SK-N-SH treated with all-trans-retinoic acid at 6 μM for 48 hours (cell line): ENCODE results near the gene UNC45A.
A peak's percentile ranks its signal among the peaks of the same experiment; 100 is the strongest.

Source experiments
- ATAC-seq: fragments of 200-7000 bp; cut with Tn5 transposase; 3 replicates; pipeline ENCODE4 v1.9.1; 2020; ENCODE audit warnings: mild to moderate bottlenecking, moderate library complexity
- BACH2 ChIP-seq: fragments of 250-450 bp; sonication (Bioruptor Pico); IDR thresholded peaks from 2 replicates; pipeline ENCODE4 v1.9.0; 2021; ENCODE audit warnings: mild to moderate bottlenecking, borderline replicate concordance
- CSDC2 ChIP-seq: fragments of 250-450 bp; sonication (Bioruptor Pico); IDR thresholded peaks from 2 replicates; pipeline ENCODE4 v1.5.0; 2020; ENCODE audit warnings: mild to moderate bottlenecking, moderate library complexity
- ESRRG ChIP-seq: fragments of 250-450 bp; sonication (Bioruptor Pico); IDR thresholded peaks from 2 replicates; pipeline ENCODE4 v1.6.1; 2021; ENCODE audit warnings: mild to moderate bottlenecking
- GLIS3 ChIP-seq: fragments of 250-450 bp; sonication (Bioruptor Pico); IDR thresholded peaks from 2 replicates; pipeline ENCODE4 v1.5.0; 2020; ENCODE audit warnings: mild to moderate bottlenecking, moderate library complexity
- OSR1 ChIP-seq: fragments of 250-450 bp; sonication (Bioruptor Pico); IDR thresholded peaks from 2 replicates; pipeline ENCODE4 v1.8.0; 2022; ENCODE audit warnings: moderate library complexity, mild to moderate bottlenecking, inconsistent platforms
- PPARA ChIP-seq: fragments of 250-450 bp; sonication (Bioruptor Pico); IDR thresholded peaks from 2 replicates; pipeline ENCODE4 v1.5.0; 2020; ENCODE audit warnings: mild to moderate bottlenecking, borderline replicate concordance
- SNAI2 ChIP-seq: fragments of 250-450 bp; sonication (Bioruptor Pico); IDR thresholded peaks from 2 replicates; pipeline ENCODE4 v1.5.0; 2020; ENCODE audit warnings: mild to moderate bottlenecking, moderate library complexity
- TCF4 ChIP-seq: fragments of 250-450 bp; sonication (Bioruptor Pico); IDR thresholded peaks from 2 replicates; pipeline ENCODE4 v1.8.0; 2021; ENCODE audit warnings: mild to moderate bottlenecking, moderate library complexity, borderline replicate concordance
- TOX ChIP-seq: fragments of 250-450 bp; sonication (Bioruptor Pico); IDR thresholded peaks from 2 replicates; pipeline ENCODE4 v1.8.0; 2021; ENCODE audit warnings: mild to moderate bottlenecking, moderate library complexity, borderline replicate concordance
- ZC3H10 ChIP-seq: fragments of 250-450 bp; sonication (Bioruptor Pico); IDR thresholded peaks from 2 replicates; pipeline ENCODE4 v1.5.1; 2021; ENCODE audit warnings: mild to moderate bottlenecking, moderate library complexity
- ZFP30 ChIP-seq: fragments of 450-650 bp; formaldehyde crosslinking; IDR thresholded peaks from 2 replicates; pipeline ENCODE4 v1.5.0; 2022; ENCODE audit warnings: mild to moderate bottlenecking, moderate library complexity
- ZNF565 ChIP-seq: fragments of 450-650 bp; formaldehyde crosslinking; conservative IDR thresholded peaks from 2 replicates; pipeline ENCODE4 v1.5.0; 2020; ENCODE audit warnings: low read depth, mild to moderate bottlenecking, moderate library complexity
- TF ChIP-seq, protein P1 (sequence below): fragments of 250-450 bp; sonication (Bioruptor Pico); IDR thresholded peaks from 2 replicates; pipeline ENCODE4 v1.8.0; 2020; ENCODE audit warnings: mild to moderate bottlenecking, moderate library complexity, borderline replicate concordance
- TF ChIP-seq, protein P2 (sequence below): fragments of 250-450 bp; sonication (Bioruptor Pico); IDR thresholded peaks from 2 replicates; pipeline ENCODE4 v1.5.1; 2021; ENCODE audit warnings: mild to moderate bottlenecking, moderate library complexity
- TF ChIP-seq, protein P3 (sequence below): fragments of 250-450 bp; sonication (Bioruptor Pico); IDR thresholded peaks from 2 replicates; pipeline ENCODE4 v1.5.1; 2020; ENCODE audit warnings: low read depth, mild to moderate bottlenecking, moderate library complexity
- TF ChIP-seq, protein P4 (sequence below): fragments of 250-450 bp; sonication (Bioruptor Pico); IDR thresholded peaks from 2 replicates; pipeline ENCODE4 v1.8.0; 2021; ENCODE audit warnings: low read depth, mild to moderate bottlenecking, moderate library complexity, borderline replicate concordance
- TF ChIP-seq, protein P5 (sequence below): fragments of 250-450 bp; sonication (Bioruptor Pico); IDR thresholded peaks from 2 replicates; pipeline ENCODE4 v1.5.0; 2020; ENCODE audit warnings: mild to moderate bottlenecking, moderate library complexity

UNC45A gene

DNA sequence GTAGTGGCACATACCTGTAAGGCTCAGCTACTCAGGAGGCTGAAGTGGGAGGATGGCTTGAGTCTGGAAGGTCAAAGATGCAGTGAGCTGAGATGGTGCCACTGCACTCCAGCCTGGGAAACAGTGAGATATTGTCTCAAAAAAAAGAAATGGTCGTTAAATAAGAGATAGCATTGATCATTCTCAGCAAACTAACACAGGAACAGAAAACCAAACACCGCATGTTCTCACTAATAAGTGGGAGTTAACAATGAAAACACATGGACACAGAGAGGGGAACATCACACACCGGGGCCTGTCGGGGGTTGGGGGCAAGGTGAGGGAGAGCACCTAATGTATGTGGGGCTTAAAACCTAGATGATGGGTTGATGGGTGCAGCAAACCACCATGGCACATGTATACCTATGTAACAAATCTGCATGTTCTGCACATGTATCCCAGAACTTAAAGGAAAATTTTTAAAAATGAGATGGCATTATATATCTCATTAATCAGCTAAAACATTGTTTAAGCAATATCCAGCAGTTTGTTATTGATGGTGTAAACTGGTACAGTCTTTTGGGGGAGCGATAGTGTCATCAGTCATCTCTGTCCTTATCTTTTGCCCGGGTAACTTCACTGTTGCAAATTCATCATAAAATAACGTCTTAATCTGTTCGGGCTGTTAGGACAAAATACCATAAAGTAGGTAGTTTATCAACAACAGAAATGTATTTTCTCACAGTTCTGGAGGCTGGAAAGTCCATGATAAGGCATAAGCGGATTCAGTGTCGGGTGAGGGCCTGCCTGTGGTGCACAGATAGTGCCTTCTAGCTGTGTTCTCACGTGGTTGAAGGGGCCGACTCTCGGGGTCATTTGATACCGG lies 33.7 kb upstream of the UNC45A start:
- 0 out of 3 replicates have a peak, but pooled peaks have one; percentile 2 for ATAC-seq

DNA sequence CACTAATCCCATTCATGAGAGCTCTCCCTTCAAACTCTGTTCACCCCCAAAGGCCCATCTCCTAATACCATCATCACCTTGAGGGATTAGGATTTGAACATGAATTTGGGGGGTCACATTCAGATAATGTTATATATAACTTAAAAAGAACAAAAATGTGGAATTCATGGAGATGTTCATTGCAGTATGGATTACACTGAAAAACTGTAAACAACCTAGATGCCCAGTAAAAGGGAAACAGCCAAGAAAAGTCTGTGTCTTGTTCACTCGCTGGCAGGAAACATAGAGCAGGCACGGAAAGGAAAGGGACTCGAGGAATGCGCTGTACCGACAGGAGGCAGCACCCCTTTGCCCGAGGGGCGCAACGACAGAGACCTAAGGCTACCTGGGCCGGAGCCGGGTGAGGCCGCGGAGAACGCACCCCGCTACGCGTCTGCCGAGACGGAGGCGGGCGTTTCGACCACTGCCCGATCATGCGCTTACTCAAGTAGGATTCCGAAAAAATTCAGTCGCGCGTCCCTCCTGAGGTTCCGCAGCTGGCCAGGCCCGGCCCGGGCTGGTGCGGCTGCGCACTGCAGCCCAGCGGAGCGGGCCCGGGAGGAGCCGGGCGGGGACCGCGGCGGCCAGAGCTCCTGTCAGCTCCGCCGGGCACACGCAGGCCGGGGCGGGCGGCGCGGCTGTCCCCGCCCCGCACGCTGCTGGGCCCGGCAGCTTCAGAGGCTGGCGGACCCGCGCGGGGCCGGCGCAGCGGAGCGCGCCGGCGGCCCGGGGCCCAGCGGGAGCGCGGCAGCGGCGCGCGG lies 32.8 kb upstream of the UNC45A start:
- ATAC-seq: peak; percentile 94
- TF ChIP-seq TOX (CRISPR knock-in tag): no peak
- TF ChIP-seq CSDC2 (CRISPR knock-in tag): no peak
- no peak for TF ChIP-seq ZC3H10 (CRISPR knock-in tag)
- TF ChIP-seq, protein P1, sequence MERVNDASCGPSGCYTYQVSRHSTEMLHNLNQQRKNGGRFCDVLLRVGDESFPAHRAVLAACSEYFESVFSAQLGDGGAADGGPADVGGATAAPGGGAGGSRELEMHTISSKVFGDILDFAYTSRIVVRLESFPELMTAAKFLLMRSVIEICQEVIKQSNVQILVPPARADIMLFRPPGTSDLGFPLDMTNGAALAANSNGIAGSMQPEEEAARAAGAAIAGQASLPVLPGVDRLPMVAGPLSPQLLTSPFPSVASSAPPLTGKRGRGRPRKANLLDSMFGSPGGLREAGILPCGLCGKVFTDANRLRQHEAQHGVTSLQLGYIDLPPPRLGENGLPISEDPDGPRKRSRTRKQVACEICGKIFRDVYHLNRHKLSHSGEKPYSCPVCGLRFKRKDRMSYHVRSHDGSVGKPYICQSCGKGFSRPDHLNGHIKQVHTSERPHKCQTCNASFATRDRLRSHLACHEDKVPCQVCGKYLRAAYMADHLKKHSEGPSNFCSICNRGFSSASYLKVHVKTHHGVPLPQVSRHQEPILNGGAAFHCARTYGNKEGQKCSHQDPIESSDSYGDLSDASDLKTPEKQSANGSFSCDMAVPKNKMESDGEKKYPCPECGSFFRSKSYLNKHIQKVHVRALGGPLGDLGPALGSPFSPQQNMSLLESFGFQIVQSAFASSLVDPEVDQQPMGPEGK (CRISPR knock-in tag): no peak
- TF ChIP-seq, protein P2, sequence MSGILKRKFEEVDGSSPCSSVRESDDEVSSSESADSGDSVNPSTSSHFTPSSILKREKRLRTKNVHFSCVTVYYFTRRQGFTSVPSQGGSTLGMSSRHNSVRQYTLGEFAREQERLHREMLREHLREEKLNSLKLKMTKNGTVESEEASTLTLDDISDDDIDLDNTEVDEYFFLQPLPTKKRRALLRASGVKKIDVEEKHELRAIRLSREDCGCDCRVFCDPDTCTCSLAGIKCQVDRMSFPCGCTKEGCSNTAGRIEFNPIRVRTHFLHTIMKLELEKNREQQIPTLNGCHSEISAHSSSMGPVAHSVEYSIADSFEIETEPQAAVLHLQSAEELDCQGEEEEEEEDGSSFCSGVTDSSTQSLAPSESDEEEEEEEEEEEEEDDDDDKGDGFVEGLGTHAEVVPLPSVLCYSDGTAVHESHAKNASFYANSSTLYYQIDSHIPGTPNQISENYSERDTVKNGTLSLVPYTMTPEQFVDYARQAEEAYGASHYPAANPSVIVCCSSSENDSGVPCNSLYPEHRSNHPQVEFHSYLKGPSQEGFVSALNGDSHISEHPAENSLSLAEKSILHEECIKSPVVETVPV (CRISPR knock-in tag): no peak
- no peak for TF ChIP-seq ZNF565 (CRISPR knock-in tag)
- TF ChIP-seq GLIS3 (CRISPR knock-in tag): no peak
- no peak for TF ChIP-seq PPARA (CRISPR knock-in tag)
- TF ChIP-seq ZFP30 (CRISPR knock-in tag): no peak
- TF ChIP-seq BACH2 (CRISPR knock-in tag): no peak

More for the DNA sequence above, 33.7 kb upstream of the UNC45A start:
- TF ChIP-seq, protein P3, sequence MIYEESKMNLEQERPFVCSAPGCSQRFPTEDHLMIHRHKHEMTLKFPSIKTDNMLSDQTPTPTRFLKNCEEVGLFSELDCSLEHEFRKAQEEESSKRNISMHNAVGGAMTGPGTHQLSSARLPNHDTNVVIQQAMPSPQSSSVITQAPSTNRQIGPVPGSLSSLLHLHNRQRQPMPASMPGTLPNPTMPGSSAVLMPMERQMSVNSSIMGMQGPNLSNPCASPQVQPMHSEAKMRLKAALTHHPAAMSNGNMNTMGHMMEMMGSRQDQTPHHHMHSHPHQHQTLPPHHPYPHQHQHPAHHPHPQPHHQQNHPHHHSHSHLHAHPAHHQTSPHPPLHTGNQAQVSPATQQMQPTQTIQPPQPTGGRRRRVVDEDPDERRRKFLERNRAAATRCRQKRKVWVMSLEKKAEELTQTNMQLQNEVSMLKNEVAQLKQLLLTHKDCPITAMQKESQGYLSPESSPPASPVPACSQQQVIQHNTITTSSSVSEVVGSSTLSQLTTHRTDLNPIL (CRISPR knock-in tag): no peak
- no peak for TF ChIP-seq ESRRG (CRISPR knock-in tag)
- TF ChIP-seq TOX (CRISPR knock-in tag): no peak
- TF ChIP-seq TCF4: no peak
- TF ChIP-seq OSR1 (CRISPR knock-in tag): no peak
- no peak for TF ChIP-seq SNAI2 (CRISPR knock-in tag)
- TF ChIP-seq, protein P2 (CRISPR knock-in tag): no peak
- TF ChIP-seq, protein P4, sequence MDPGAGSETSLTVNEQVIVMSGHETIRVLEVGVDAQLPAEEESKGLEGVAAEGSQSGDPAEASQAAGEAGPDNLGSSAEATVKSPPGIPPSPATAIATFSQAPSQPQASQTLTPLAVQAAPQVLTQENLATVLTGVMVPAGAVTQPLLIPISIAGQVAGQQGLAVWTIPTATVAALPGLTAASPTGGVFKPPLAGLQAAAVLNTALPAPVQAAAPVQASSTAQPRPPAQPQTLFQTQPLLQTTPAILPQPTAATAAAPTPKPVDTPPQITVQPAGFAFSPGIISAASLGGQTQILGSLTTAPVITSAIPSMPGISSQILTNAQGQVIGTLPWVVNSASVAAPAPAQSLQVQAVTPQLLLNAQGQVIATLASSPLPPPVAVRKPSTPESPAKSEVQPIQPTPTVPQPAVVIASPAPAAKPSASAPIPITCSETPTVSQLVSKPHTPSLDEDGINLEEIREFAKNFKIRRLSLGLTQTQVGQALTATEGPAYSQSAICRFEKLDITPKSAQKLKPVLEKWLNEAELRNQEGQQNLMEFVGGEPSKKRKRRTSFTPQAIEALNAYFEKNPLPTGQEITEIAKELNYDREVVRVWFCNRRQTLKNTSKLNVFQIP (CRISPR knock-in tag): no peak
- TF ChIP-seq BACH2 (CRISPR knock-in tag): no peak
- TF ChIP-seq, protein P1 (CRISPR knock-in tag): no peak
- TF ChIP-seq, protein P5, sequence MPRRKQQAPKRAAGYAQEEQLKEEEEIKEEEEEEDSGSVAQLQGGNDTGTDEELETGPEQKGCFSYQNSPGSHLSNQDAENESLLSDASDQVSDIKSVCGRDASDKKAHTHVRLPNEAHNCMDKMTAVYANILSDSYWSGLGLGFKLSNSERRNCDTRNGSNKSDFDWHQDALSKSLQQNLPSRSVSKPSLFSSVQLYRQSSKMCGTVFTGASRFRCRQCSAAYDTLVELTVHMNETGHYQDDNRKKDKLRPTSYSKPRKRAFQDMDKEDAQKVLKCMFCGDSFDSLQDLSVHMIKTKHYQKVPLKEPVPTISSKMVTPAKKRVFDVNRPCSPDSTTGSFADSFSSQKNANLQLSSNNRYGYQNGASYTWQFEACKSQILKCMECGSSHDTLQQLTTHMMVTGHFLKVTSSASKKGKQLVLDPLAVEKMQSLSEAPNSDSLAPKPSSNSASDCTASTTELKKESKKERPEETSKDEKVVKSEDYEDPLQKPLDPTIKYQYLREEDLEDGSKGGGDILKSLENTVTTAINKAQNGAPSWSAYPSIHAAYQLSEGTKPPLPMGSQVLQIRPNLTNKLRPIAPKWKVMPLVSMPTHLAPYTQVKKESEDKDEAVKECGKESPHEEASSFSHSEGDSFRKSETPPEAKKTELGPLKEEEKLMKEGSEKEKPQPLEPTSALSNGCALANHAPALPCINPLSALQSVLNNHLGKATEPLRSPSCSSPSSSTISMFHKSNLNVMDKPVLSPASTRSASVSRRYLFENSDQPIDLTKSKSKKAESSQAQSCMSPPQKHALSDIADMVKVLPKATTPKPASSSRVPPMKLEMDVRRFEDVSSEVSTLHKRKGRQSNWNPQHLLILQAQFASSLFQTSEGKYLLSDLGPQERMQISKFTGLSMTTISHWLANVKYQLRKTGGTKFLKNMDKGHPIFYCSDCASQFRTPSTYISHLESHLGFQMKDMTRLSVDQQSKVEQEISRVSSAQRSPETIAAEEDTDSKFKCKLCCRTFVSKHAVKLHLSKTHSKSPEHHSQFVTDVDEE (CRISPR knock-in tag): no peak
- TF ChIP-seq ZC3H10 (CRISPR knock-in tag): no peak
